GM12865 (cell line): ENCODE results near the gene NDUFA11.
A peak's percentile ranks its signal among the peaks of the same experiment; 100 is the strongest.

ENCODE experiments used
- DNase-seq: peaks from one replicate; pipeline ENCODE4 v3.0.0; 2010; ENCODE audit warnings: low read depth
- H3K4me3 ChIP-seq: 2 replicates; pipeline ENCODE4 v1.5.1; 2011; ENCODE audit warnings: mild to moderate bottlenecking, low read depth, low read length, control low read depth
- CTCF ChIP-seq: IDR thresholded peaks from 2 replicates; pipeline ENCODE4 v1.5.1; 2011; ENCODE audit warnings: low read length, control low read depth, low read depth, inconsistent platforms; ENCODE audit not compliant: insufficient read depth; ENCODE audit errors: missing control alignments

Gene NDUFA11

GRCh38 chr19:5911366-5911765, 7.8 kb upstream of the NDUFA11 start:
- no peak for TF ChIP-seq CTCF
- H3K4me3 ChIP-seq: no peak overlapping the region
- DNase-seq: no peak

- TF ChIP-seq CTCF: no peak
- no peak for DNase-seq
- no peak overlapping the region for H3K4me3 ChIP-seq
Observed at GRCh38 chr19:5910638-5910907, 7.0 kb upstream of the NDUFA11 start.

- no peak overlapping the region for H3K4me3 ChIP-seq
- DNase-seq: no peak
- TF ChIP-seq CTCF: no peak
Observed at GRCh38 chr19:5908773-5909442, 5.3 kb upstream of the NDUFA11 start.

GRCh38 chr19:5907241-5907640, 3.7 kb upstream of the NDUFA11 start:
- DNase-seq: no peak
- H3K4me3 ChIP-seq: no peak overlapping the region
- TF ChIP-seq CTCF: no peak

- no peak for DNase-seq
- no peak for TF ChIP-seq CTCF
- H3K4me3 ChIP-seq: peak overlapping the region; percentile 84
Observed at GRCh38 chr19:5905114-5905778, 1.7 kb upstream of the NDUFA11 start.

- H3K4me3 ChIP-seq: peak within 1 kb of the TSS; percentile 84
- TF ChIP-seq CTCF: no peak
- peak; percentile 100 for DNase-seq
Observed at GRCh38 chr19:5904352-5905113, 943 bp upstream of the NDUFA11 start, which contains the start of gene VMAC. TSS of gene VMAC (plus strand) at chr19:5904872. CDS start at chr19:5904891, 19 bp downstream.
